OCI-LY1 (cell line): Measurements from ENCODE around the gene IL15.

ENCODE experiments used
- CTCF ChIP-seq: fragments of 200-600 bp; sonication (generic), shearing (Covaris generic); IDR thresholded peaks from 2 replicates; pipeline ENCODE4 v1.5.1; 2017; ENCODE audit warnings: mild to moderate bottlenecking, antibody characterized with exemption, low read length, moderate library complexity, mixed read lengths
- EZH2 ChIP-seq: fragments of 200-600 bp; sonication (generic), shearing (Covaris generic); IDR thresholded peaks from 2 replicates; pipeline ENCODE4 v1.8.0; 2017; ENCODE audit warnings: borderline replicate concordance, mixed run types, mild to moderate bottlenecking, antibody characterized with exemption, low read length, moderate library complexity, mixed read lengths

GRCh38 chr4:141645611-141646340 lies 9.4 kb downstream of the IL15 start:
- TF ChIP-seq CTCF (no peak), EZH2 (no peak)
